Keratinocyte (primary cell): ENCODE measurements around the gene PLPP1.

ENCODE experiments used
- CTCF ChIP-seq, 3 experiments: IDR thresholded peaks in 1 of 3; conservative IDR thresholded peaks in 1 of 3; optimal IDR thresholded peaks in 1 of 3; 2 replicates in 2 of 3; 3 replicates in 1 of 3; pipeline versions ENCODE3 to v1.5.1; 2011; ENCODE audit warnings: low read length in 3 of 3, mild to moderate bottlenecking in 3 of 3, moderate library complexity in 2 of 3, control low read depth in 1 of 3, inconsistent platforms in 1 of 3; ENCODE audit not compliant: insufficient read depth in 2 of 3; ENCODE audit errors: extremely low read depth in 1 of 3
- EZH2 ChIP-seq: IDR thresholded peaks from one replicate; pipeline ENCODE4 v1.6.1; 2012; ENCODE audit warnings: inconsistent platforms, mild to moderate bottlenecking, low read length, moderate library complexity

GRCh38 chr5:55518831-55519390 is 15.9 kb downstream of the PLPP1 start:
- TF ChIP-seq CTCF (optimal IDR thresholded peaks at IDR 0.05 in 1 of 3, IDR thresholded peaks at IDR 0.05 in 1 of 3, conservative IDR thresholded peaks at IDR 0.05 in 1 of 3; ENCODE audit: extremely low read depth in 1 of 3, insufficient read depth in 2 of 3, low read length in 3 of 3) (no peak), EZH2 (no peak)
